Measurements from ENCODE around the gene PIR.

PIR gene

GRCh38 chrX:15493118-15493962 is at the start of gene PIR:
Gene PIR, minus strand, starts transcription at chrX:15493333. Its CDS starts 2,076 bp downstream, at chrX:15491257.
- peak; percentile 57 for DNase-seq

GRCh38 chrX:15530318-15530717 is 37.2 kb upstream of the PIR start:
- DNase-seq, result no peak

- DNase-seq, result no peak
Observed at GRCh38 chrX:15529165-15529564, 36.0 kb upstream of the PIR start.

GRCh38 chrX:15525664-15526416 is 32.7 kb upstream of the PIR start:
- no peak for DNase-seq

- DNase-seq, result no peak
Observed at GRCh38 chrX:15524417-15524816, 31.3 kb upstream of the PIR start.

GRCh38 chrX:15523088-15523487 is 30.0 kb upstream of the PIR start:
- DNase-seq, result no peak

GRCh38 chrX:15522464-15522863 is 29.3 kb upstream of the PIR start:
- DNase-seq, result no peak

- DNase-seq, result no peak
Observed at GRCh38 chrX:15515931-15516330, 22.8 kb upstream of the PIR start.

- DNase-seq, result no peak
Observed at GRCh38 chrX:15514279-15514678, 21.1 kb upstream of the PIR start.

GRCh38 chrX:15512401-15512965 is 19.4 kb upstream of the PIR start:
- DNase-seq, result no peak

- no peak for DNase-seq
Observed at GRCh38 chrX:15511563-15511962, 18.4 kb upstream of the PIR start.

- DNase-seq, result no peak
Observed at GRCh38 chrX:15509845-15510244, 16.7 kb upstream of the PIR start.

- DNase-seq, result no peak
Observed at GRCh38 chrX:15507005-15507404, 13.9 kb upstream of the PIR start.

- no peak for DNase-seq
Observed at GRCh38 chrX:15505101-15505500, 12.0 kb upstream of the PIR start.

- DNase-seq, result no peak
Observed at GRCh38 chrX:15504661-15505060, 11.5 kb upstream of the PIR start.

- no peak for DNase-seq
Observed at GRCh38 chrX:15501506-15501905, 8.4 kb upstream of the PIR start.

GRCh38 chrX:15500497-15500966 is 7.4 kb upstream of the PIR start, which contains the start of gene BMX:
Gene BMX, plus strand, starts transcription at chrX:15500807. Its CDS starts 7,547 bp downstream, at chrX:15508354.
- DNase-seq, result no peak

- no peak for DNase-seq
Observed at GRCh38 chrX:15499976-15500375, 6.8 kb upstream of the PIR start.

GRCh38 chrX:15498741-15499140 is 5.6 kb upstream of the PIR start:
- no peak for DNase-seq

GRCh38 chrX:15497865-15498264 is 4.7 kb upstream of the PIR start:
- DNase-seq, result peak; percentile 24

GRCh38 chrX:15496824-15497223 is 3.7 kb upstream of the PIR start:
- no peak for DNase-seq

- DNase-seq, result no peak
Observed at GRCh38 chrX:15495801-15496200, 2.7 kb upstream of the PIR start.

- DNase-seq, result no peak
Observed at GRCh38 chrX:15492469-15492868, 664 bp downstream of the PIR start.

- no peak for DNase-seq
Observed at GRCh38 chrX:15483891-15484290, 9.2 kb downstream of the PIR start.
